GM10847 (cell line): Measurements from ENCODE around the gene SRSF7.

ENCODE experiments used
- POLR2A ChIP-seq: IDR thresholded peaks from 2 replicates; pipeline ENCODE4 v1.6.1; 2011; ENCODE audit not compliant: insufficient read length; ENCODE audit errors: extremely low read depth

Gene SRSF7

DNA sequence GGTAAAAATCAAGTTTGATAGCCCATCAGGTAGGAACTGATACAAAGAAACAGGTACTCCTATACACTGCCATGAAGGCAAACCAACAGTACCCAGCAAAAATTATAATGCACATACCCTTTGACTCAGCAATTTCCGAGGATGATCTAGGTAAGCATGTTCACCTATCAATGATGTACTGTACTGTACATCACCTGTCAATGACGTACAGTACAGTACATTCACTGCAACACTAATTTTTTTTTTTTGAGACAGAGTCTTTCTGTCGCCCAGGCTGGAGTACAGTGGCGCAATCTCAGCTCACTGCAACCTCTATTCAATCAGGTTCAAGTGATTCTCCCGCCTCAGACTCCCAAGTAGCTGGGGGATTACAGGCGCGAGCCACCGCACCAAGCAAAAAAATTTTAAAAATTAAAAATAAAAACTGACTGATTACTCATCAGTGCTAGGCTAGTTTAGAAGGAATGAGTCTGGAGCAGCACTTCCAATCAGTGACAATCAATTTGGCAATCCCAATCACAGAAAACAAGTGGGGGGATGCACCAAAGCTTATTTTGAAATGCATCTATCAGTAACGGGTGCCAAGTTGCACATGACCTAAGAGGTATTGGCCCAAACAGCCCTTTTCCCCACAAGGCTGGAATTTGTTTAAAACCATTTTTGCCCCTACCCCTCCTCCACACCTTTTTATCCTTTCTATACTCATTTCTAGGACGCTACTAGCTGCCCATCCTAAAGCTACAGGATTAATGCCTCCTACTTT, 8.2 kb downstream of the SRSF7 start:
- TF ChIP-seq POLR2A: no peak

GRCh38 chr2:38740851-38741731, 10.1 kb downstream of the SRSF7 start:
- TF ChIP-seq POLR2A: no peak

DNA sequence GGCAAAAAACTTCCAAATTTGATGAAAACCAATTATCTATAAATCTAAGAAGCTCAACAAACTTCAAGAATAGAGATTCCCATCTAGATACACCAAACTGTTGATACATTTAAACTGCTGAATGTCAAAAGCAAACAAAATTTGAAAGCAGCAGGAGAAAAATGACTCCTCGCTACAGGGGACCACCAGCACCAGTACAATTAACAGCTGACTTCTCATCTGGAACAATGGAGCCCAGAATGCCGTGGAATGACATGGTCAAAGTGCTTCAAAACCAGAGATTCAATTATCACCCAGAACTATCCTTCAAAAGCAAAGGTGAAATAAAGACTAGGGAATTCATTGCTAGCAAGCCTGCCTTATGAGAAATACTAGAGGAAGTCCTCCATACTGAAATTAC, 11.6 kb downstream of the SRSF7 start:
- no peak for TF ChIP-seq POLR2A

DNA sequence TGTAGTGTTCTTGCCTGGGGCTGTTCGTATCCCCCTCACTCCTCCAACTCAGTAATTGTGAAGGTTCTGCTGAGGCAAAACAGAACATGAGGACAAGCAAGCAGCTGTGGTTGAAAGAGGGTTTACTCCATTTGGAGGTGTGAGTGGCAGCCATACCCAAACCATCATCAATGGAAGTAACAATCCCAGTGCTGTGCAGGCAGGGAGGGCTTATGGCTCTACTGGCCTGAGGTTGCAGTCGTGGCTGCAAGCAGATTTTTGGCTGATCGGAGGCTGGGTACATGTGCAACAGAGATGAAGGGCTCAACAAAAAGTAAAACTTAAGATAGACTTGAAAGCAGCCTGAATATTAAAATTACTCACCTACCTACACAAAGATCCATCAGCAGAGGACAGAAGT, 13.2 kb downstream of the SRSF7 start:
- no peak for TF ChIP-seq POLR2A

- TF ChIP-seq POLR2A: no peak
These were observed 15.2 kb downstream of the SRSF7 start for GRCh38 chr2:38735999-38736320.

DNA sequence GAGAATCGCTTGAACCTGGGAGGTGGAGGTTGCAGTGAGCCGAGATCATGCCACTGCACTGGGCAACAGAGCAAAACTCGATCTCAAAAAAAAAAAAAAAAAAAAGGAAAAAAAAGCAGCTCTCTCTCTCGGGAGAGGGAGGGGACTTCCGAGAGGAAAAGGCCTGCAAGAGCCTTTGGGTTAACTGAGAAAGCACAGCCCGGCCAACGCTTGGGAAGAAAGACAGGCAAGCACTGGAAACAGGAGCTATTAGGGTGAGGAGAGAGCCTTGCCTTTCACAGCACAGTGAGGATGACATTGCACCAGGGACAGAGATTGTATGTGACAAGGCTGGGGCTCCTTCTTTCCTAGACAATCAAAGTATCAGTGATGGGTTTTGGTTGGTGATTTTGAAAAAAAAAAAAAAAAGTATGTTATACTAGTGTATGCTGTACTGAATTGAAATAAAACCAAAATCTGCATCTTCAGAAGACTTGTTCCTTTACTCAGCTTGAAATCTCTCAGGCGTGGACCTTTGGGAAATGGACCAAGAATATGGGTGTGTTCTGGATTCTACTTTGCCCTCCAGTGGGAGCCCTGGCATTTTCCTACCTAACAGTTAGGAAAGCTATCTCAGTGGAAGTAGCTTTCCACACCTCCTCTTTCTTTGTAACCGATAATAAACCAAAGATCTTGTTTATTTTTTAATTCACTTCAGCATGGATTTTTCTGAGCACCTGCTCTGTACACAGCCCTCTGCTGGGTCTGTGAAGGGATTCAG, 16.7 kb downstream of the SRSF7 start:
- TF ChIP-seq POLR2A: no peak

DNA sequence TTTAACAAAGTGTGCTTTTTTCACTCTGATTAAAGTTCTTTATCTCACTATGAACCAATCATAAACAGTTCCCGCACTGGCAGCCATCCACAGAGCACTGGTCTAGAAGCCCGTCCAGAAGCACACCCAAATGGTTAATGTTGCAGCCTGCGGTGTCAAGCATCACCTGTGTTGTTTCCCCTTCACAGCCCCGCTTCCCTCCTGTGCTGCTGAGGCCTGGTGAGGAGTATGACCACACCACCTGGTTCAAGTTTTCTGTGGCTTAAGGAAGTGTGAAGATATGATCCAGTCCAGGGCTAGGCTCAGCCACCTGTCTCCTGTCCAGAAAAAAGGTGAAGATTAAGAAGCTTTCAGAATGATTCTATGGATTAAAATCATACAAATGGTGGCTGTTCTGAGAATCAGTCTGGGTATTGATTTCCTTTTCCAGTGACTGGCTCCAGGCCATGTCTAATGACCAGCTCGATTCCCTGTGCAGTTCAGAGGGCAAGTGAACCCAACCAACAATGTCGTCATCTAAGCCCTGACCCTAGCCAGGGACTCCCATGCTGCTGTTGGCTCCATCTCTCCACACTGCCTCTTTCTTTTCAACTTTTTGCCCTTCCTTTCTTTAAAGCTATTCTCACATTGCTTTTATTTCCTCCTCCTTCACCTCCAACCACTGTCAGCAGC, 17.7 kb downstream of the SRSF7 start:
- TF ChIP-seq POLR2A: no peak

- TF ChIP-seq POLR2A: no peak
These were observed 19.4 kb downstream of the SRSF7 start for GRCh38 chr2:38731684-38732221.

DNA sequence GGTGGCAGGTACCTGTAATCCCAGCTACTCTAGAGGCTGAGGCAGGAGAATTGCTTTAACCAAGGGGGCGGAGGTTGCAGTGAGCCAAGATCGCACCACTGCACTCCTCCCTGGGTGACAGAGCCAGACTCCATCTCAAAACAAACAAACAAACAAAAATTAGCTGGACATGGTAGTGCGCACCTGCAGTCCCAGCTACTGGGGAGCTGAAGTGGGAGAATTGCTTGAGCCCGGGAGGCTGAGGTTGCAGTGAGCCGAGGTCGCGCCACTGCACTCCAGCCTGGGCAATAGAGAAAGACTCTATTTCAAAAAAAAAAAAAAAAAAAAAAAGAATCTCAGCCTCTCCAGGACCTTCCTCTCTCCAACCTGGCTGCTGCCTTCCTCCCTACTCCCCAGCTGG, 20.1 kb downstream of the SRSF7 start:
- TF ChIP-seq POLR2A: no peak

GRCh38 chr2:38728694-38729093, 22.5 kb downstream of the SRSF7 start:
- TF ChIP-seq POLR2A: no peak

- no peak for TF ChIP-seq POLR2A
These were observed 23.5 kb downstream of the SRSF7 start for GRCh38 chr2:38727661-38728060.

- no peak for TF ChIP-seq POLR2A
These were observed 28.0 kb downstream of the SRSF7 start for GRCh38 chr2:38723173-38723572.

DNA sequence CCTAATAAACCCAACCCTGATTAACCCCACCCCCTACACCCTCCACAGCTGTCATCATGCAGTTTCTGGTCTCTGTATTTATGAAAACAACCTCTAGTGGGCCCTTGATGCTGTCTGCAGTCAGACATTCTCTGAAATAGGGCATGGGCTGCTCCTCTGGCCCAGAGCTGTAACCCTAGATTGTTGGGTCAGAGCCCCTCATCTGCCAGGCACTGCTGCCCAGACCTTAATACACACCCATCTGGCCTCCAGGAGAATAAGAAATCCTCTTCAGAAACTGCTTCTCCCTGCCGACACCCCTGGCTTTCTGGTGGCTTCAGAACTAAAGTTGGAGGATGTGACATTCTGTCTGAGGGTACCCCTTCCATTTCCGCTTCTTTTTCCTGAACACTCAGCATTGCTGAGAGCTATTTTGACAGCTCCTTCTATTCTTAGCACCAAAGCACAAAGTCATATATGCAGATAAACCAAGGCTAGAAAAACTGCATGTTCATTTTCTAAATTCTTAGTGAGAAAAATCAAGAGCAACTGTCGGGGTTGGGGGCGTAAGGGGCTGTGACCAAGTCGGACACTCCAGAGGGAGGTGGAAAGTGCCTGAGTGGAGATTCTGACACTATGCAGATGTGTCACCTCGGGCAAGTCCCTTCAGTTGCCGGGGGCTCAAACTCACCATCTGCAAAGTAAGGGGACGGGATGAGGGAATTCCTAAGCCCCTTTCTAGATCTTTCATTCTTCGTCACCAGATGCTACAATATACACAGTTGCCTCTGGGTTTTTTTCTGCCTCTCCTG, 28.7 kb downstream of the SRSF7 start:
- TF ChIP-seq POLR2A: no peak

DNA sequence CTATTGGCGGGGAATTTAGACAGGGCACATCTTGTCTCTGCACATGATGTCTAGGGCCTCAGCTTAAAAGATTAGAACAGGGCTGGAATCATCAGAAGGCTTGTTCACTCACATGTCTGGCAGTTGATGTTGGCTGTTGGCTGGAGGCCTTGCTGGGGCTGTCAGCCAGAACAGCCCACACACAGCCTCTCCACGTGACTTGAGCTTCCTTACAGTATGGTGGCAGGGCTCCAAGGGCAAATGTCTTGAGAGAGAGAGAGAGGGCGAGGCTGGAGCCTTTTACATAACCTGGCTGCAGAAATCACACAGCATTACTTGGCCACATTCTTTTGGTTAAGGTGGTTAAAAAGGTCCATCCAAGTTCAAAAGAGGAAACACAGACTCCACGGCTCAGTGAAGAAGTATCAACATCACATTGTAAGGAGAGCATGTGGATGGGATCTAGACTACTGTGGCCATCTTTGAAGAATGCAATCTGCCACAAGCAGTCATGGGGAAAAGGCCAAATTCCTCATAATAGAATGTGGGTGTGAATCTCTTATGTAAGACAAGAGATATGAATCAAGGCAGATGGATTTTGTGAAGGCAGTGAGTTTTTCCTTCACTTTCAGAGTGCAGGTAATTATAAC, 30.4 kb downstream of the SRSF7 start:
- TF ChIP-seq POLR2A: no peak
